ENCODE measurements around the gene FAF2. TPM values are rescaled to one million over a fixed set of nuclear protein-coding genes. Genes with fewer than 3 reads are reported as not detected.

Gene FAF2
- total and polyA plus RNA-seq, 10 of the 15 experiments (the other 5 are each of a cell fraction or from before 2014, with no cell fraction given) = 19.0 to 45.1 (median 35.6) TPM

GRCh38 chr5:176425791-176426190, 22.4 kb upstream of the FAF2 start:
- DNase-seq (ENCODE audit: low read depth, low spot score) = no peak
- Histone ChIP-seq H3K27me3 (replicated peaks in 1 of 2; ENCODE audit: control insufficient read depth in 2 of 2, insufficient read depth in 2 of 2, low read length in 1 of 2) (no peaks in the 10 kb centered on the region), H3K4me3 (no peak overlapping the region), H2AFZ (ENCODE audit: control insufficient read depth, low read depth, low read length) (no peak overlapping the region), H3K9me3 (replicated peaks; ENCODE audit: control insufficient read depth, insufficient read depth, low read length) (no peaks in the 10 kb centered on the region; the same call in 2 of the 3 replicates), H3K9ac (ENCODE audit: control insufficient read depth, insufficient read depth, low read length) (no peak overlapping the region), H3K27ac (ENCODE audit: control insufficient read depth, insufficient read depth) (no peak overlapping the region), H3K36me3 (ENCODE audit: control insufficient read depth in 2 of 2, insufficient read depth in 2 of 2, low read length in 1 of 2) (no peaks in the 10 kb centered on the region), H4K20me1 (ENCODE audit: control insufficient read depth, insufficient read depth) (no peaks in the 10 kb centered on the region), H3K79me2 (ENCODE audit: control insufficient read depth, insufficient read depth, low read length) (no peaks in the 10 kb centered on the region), H3K4me2 (ENCODE audit: control insufficient read depth, insufficient read depth) (no peak overlapping the region), H3K4me1 (ENCODE audit: control insufficient read depth, insufficient read depth, low read length) (no peaks in the 10 kb centered on the region)
- CTCF ChIA-PET = interaction anchor here (1.0 to 1.4 kb wide), 2 partner anchors 9 to 221 kb away, joined by 4 to 5 read pairs; partner anchors contain the start of genes CLTB and TSPAN17
- no peak for ATAC-seq
- FAIRE-seq = no peak
- SMC1A ChIA-PET (ENCODE audit: uncharacterized antibody, unreplicated experiment) = no interaction called here
- intact Hi-C loops (cut with micrococcal nuclease; ENCODE audit: unreplicated experiment) = no loop called here
- in situ Hi-C loops (cut with MboI) = no loop called here
- WGBS (ENCODE audit: insufficient coverage, insufficient replicate concordance, low lambda C conversion rate, missing lambda C conversion rate) = 30% methylated on average over 1 of the region's 1 CpG
- no TSS peak for BruUV-seq (replicated peaks)
- POLR2A ChIA-PET = no interaction called here
- TF ChIP-seq EED (IDR thresholded peaks at IDR 0.05; ENCODE audit: low read depth) = no peak
- no peak for TF ChIP-seq SRF (IDR thresholded peaks at IDR 0.05; ENCODE audit: low read depth in 2 of 2, low read length in 2 of 2)
- TF ChIP-seq POLR2A (IDR thresholded peaks at IDR 0.05; ENCODE audit: low read depth, low read length) = no peak
- TF ChIP-seq ZNF592 (IDR thresholded peaks at IDR 0.05) = no peak
- no peak for TF ChIP-seq E4F1 (IDR thresholded peaks at IDR 0.05; ENCODE audit: borderline replicate concordance, partially characterized antibody)
- no peak for TF ChIP-seq STAT1 (conservative IDR thresholded peaks at IDR 0.05)
- no peak for TF ChIP-seq HDAC2 (IDR thresholded peaks at IDR 0.05)
- no peak for TF ChIP-seq MEF2B (IDR thresholded peaks at IDR 0.05; ENCODE audit: partially characterized antibody, poor library complexity, severe bottlenecking)
- no peak for TF ChIP-seq SKIL (IDR thresholded peaks at IDR 0.05; ENCODE audit: low read depth, poor library complexity, severe bottlenecking)
- TF ChIP-seq MXI1 (IDR thresholded peaks at IDR 0.05; ENCODE audit: low read depth, low read length) = no peak
- no peak for TF ChIP-seq RCOR1 (conservative IDR thresholded peaks at IDR 0.05; ENCODE audit: low read depth, low read length)
- TF ChIP-seq SREBF2 (IDR thresholded peaks at IDR 0.05; ENCODE audit: low read length) = no peak
- TF ChIP-seq POLR2AphosphoS5 (IDR thresholded peaks at IDR 0.05; ENCODE audit: low read length) = no peak
- no peak for TF ChIP-seq IRF3 (IDR thresholded peaks at IDR 0.05)
- RAD21 ChIA-PET (ENCODE audit: unreplicated experiment) = no interaction called here

Measured in GM12878 (cell line).